Activated naive CD4-positive, alpha-beta T cell treated with anti-CD3 and anti-CD28 coated beads, Interleukin-2, amount 50 U/mL, for 24 hours (primary cell): Measurements from ENCODE around the gene NOX3.

ENCODE experiments used
- H3K27ac Mint-ChIP-seq: one replicate; pipeline ENCODE4 v1.8.0; 2021; ENCODE audit warnings: mild to moderate bottlenecking, mixed read lengths
- H3K27me3 Mint-ChIP-seq: one replicate; pipeline ENCODE4 v1.8.0; 2021; ENCODE audit warnings: mixed read lengths
- H3K36me3 Mint-ChIP-seq: one replicate; pipeline ENCODE4 v1.8.0; 2021; ENCODE audit warnings: mixed read lengths
- H3K4me1 Mint-ChIP-seq: one replicate; pipeline ENCODE4 v1.8.0; 2021; ENCODE audit warnings: mixed read lengths
- H3K4me3 Mint-ChIP-seq: one replicate; pipeline ENCODE4 v1.8.0; 2021; ENCODE audit warnings: mild to moderate bottlenecking, mixed read lengths
- H3K9me3 Mint-ChIP-seq: one replicate; pipeline ENCODE4 v1.8.0; 2021; ENCODE audit warnings: mixed read lengths

NOX3 gene

GRCh38 chr6:155351273-155352129 lies 104.1 kb downstream of the NOX3 start:
- peaks cover 4% of the 10 kb centered on the region for H3K27me3 Mint-ChIP-seq
- no peak overlapping the region for H3K4me3 Mint-ChIP-seq
- H3K4me1 Mint-ChIP-seq = peaks cover 4% of the 10 kb centered on the region
- H3K9me3 Mint-ChIP-seq = peaks cover 24% of the 10 kb centered on the region
- H3K36me3 Mint-ChIP-seq = peaks cover 14% of the 10 kb centered on the region
- H3K27ac Mint-ChIP-seq = no peak overlapping the region

DNA sequence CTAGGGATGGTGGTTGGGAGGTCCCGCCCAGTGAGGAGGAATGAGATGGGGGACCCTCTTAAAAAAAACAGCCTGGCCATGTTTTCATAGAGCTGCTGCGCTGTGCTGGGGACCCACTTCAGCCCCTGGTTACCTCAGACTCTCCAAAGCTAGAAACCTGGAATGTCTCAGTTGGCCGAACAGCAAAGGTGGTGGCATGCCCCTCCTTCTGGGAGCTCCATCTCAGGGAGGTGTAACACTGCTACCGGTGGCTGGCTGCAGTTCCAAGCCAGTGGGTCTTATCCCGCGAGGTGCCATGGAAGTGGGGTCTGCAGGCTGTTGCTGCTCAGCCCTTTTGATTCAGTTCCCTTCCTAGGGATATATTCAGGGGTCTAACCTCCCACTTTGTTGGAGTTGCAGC lies 105.7 kb downstream of the NOX3 start:
- Mint-ChIP-seq H3K9me3 (peaks cover 25% of the 10 kb centered on the region), H3K27ac (no peak overlapping the region), H3K27me3 (peaks cover 4% of the 10 kb centered on the region), H3K4me3 (no peak overlapping the region), H3K4me1 (peaks cover 4% of the 10 kb centered on the region), H3K36me3 (peaks cover 11% of the 10 kb centered on the region)

- Mint-ChIP-seq H3K27me3 (peaks cover under 1% of the 10 kb centered on the region), H3K4me1 (peaks cover 4% of the 10 kb centered on the region), H3K36me3 (peaks cover 9% of the 10 kb centered on the region), H3K4me3 (no peak overlapping the region), H3K9me3 (peaks cover 21% of the 10 kb centered on the region), H3K27ac (no peak overlapping the region)
Measured at GRCh38 chr6:155349129-155349528, 106.5 kb downstream of the NOX3 start.

DNA sequence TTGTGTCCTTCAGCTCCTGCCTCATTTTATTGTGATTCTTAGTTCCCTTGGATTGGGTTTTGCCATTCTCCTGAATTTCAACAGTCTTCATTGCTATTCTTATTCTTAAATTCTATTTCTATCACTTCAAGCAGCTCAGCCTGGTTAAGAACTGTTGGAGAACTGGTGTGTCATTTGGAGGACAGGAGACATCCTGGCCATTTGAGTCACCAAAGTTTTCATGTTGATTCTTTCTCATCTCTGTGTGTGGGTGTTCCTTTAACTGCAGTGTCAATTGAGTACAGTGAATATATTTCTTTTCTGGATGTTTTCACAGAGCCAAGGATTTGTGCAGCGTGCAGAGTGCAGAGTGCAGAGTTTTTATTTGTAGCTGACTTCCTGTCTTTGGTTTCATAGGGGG lies 107.8 kb downstream of the NOX3 start:
- H3K27ac Mint-ChIP-seq = no peak overlapping the region
- H3K27me3 Mint-ChIP-seq = no peaks in the 10 kb centered on the region
- H3K4me3 Mint-ChIP-seq = no peak overlapping the region
- H3K36me3 Mint-ChIP-seq = peaks cover 8% of the 10 kb centered on the region
- H3K4me1 Mint-ChIP-seq = peaks cover 4% of the 10 kb centered on the region
- peaks cover 19% of the 10 kb centered on the region for H3K9me3 Mint-ChIP-seq

- H3K9me3 Mint-ChIP-seq = peaks cover 19% of the 10 kb centered on the region
- H3K4me1 Mint-ChIP-seq = peaks cover 4% of the 10 kb centered on the region
- H3K27me3 Mint-ChIP-seq = no peaks in the 10 kb centered on the region
- H3K27ac Mint-ChIP-seq = no peak overlapping the region
- no peak overlapping the region for H3K4me3 Mint-ChIP-seq
- H3K36me3 Mint-ChIP-seq = peaks cover 8% of the 10 kb centered on the region
Measured at GRCh38 chr6:155346957-155347356, 108.7 kb downstream of the NOX3 start.
